Esophagus muscularis mucosa (tissue), 4 donors: ENCODE data around the gene ALS2.

Source experiments
- EP300 ChIP-seq: sonication (generic); formaldehyde crosslinking; IDR thresholded peaks from one replicate; pipeline ENCODE4 v1.6.1; 2017; ENCODE audit warnings: antibody characterized with exemption
- POLR2A ChIP-seq: fragments of 450-650 bp; IDR thresholded peaks from one replicate; pipeline ENCODE4 v1.6.1; 2017; ENCODE audit warnings: antibody characterized with exemption, moderate library complexity, mild to moderate bottlenecking, low read depth
- POLR2AphosphoS5 ChIP-seq, 2 donors: sonication (generic); formaldehyde crosslinking; IDR thresholded peaks; one replicate each; pipeline ENCODE4 v1.6.1; 2017; ENCODE audit warnings: antibody characterized with exemption in 2 of 2
- TF ChIP-seq, protein P1 (sequence below), 3 experiments: fragments of 200-600 bp in 2 of 3; fragments of 450-650 bp in 1 of 3; sonication (generic) in 2 of 3; IDR thresholded peaks; one replicate each; pipeline ENCODE4 v1.5.1; 2017 to 2019; ENCODE audit warnings: antibody characterized with exemption in 3 of 3, mild to moderate bottlenecking in 2 of 3, moderate library complexity in 1 of 3

DNA sequence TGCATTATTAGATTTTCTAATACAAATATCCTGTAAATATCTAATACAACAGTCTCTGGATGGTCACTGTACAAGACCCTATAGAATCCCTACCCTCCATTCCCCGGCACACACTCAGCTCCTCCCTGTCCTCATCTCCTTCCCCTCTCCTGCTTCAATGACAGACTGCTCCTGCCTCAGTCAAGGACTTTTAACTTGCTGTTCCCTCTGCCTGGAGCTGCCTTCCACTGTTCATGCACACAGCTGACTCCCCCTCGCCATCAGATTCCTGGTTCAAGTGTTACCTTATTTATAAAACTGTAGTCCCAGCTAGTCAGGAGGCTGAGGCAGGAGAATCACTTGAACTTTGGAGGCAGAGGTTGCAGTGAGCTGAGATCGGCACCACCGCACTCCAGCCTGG lies 28.9 kb upstream of the ALS2 start:
- TF ChIP-seq, protein P1, sequence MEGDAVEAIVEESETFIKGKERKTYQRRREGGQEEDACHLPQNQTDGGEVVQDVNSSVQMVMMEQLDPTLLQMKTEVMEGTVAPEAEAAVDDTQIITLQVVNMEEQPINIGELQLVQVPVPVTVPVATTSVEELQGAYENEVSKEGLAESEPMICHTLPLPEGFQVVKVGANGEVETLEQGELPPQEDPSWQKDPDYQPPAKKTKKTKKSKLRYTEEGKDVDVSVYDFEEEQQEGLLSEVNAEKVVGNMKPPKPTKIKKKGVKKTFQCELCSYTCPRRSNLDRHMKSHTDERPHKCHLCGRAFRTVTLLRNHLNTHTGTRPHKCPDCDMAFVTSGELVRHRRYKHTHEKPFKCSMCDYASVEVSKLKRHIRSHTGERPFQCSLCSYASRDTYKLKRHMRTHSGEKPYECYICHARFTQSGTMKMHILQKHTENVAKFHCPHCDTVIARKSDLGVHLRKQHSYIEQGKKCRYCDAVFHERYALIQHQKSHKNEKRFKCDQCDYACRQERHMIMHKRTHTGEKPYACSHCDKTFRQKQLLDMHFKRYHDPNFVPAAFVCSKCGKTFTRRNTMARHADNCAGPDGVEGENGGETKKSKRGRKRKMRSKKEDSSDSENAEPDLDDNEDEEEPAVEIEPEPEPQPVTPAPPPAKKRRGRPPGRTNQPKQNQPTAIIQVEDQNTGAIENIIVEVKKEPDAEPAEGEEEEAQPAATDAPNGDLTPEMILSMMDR (IDR thresholded peaks at IDR 0.05) = no peak
- TF ChIP-seq POLR2AphosphoS5 (IDR thresholded peaks at IDR 0.05) = no peak
- TF ChIP-seq POLR2A = no peak
- no peak for TF ChIP-seq EP300
